ENCODE measurements around the gene ALKAL2. TPM values are rescaled to one million over a fixed set of nuclear protein-coding genes. Genes with fewer than 3 reads are reported as not detected.

ALKAL2 gene
- total and polyA plus RNA-seq, 2 of the 13 experiments (the other 11 are each of a cell fraction or from before 2014, with no cell fraction given), result 0.22 to 1.7 TPM

DNA sequence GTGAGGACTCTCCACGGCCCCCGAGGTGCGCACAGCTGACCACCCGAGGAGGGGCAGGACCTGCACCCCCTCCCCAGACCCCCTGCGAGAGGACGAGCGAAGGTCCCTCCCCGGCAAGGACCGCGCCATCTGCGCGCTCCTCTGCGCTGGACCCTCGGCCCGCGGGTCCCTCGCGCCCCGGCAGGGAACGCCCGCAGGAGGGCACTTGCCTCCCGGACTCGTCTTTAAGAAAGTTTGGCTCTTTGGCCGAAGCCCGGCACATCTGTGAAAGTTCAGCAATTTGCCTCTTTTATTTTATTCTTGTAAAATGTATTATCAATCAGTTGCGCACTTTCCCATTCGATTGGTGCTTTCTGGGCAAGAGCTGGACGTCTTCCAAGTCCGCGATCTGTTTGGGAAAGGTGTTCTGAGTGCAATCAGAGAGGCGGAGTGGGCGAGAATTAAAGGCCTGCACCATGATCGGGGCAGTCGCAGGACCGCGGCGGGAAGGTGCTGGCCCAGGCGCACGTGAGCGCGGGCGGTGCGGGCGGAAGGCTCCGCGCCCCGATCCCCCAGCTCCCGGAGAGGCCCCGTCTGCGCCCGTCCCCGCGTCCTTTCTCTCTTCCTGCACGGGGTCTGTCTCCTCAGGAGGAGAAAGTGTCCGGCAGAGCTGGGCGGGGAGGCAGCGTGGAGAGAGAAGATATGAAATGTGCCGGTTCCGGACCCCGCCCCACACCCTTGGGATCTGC, 1.6 kb upstream of the ALKAL2 start (continued):
- TF ChIP-seq ZNF766 (CRISPR knock-in tag; IDR thresholded peaks at IDR 0.05; ENCODE audit: borderline replicate concordance) (0 out of 2 replicates have a peak, but pooled peaks have one; percentile 53), ZSCAN21 (CRISPR knock-in tag; IDR thresholded peaks at IDR 0.05; ENCODE audit: borderline replicate concordance) (no peak), ZNF563 (CRISPR knock-in tag; IDR thresholded peaks at IDR 0.05) (no peak), ZNF607 (CRISPR knock-in tag; IDR thresholded peaks at IDR 0.05; ENCODE audit: borderline replicate concordance) (0 out of 2 replicates have a peak, but pooled peaks have one; percentile 33), HDAC2 (CRISPR knock-in tag; IDR thresholded peaks at IDR 0.05) (no peak), ZNF264 (CRISPR knock-in tag; IDR thresholded peaks at IDR 0.05) (no peak), TBX2 (CRISPR knock-in tag; IDR thresholded peaks at IDR 0.05; ENCODE audit: borderline replicate concordance) (no peak; the same call in 1 of the 2 replicates), BHLHE40 (IDR thresholded peaks at IDR 0.05; ENCODE audit: low read length) (peak; percentile 86), AGO2 (optimal IDR thresholded peaks at IDR 0.05; ENCODE audit: low read depth, low read length) (no peak), ZNF598 (CRISPR knock-in tag; IDR thresholded peaks at IDR 0.05; ENCODE audit: borderline replicate concordance) (peak; percentile 58; the same call in 1 of the 2 replicates), MIER2 (CRISPR knock-in tag; IDR thresholded peaks at IDR 0.05) (no peak), ZNF672 (CRISPR knock-in tag; IDR thresholded peaks at IDR 0.05) (no peak), NFKBIZ (CRISPR knock-in tag; IDR thresholded peaks at IDR 0.05) (no peak), CHCHD3 (CRISPR knock-in tag; IDR thresholded peaks at IDR 0.05) (peak; percentile 40; the same call in 1 of the 2 replicates), ZFP36 (IDR thresholded peaks at IDR 0.05; ENCODE audit: borderline replicate concordance, low read depth, low read length, partially characterized antibody) (no peak), ZNF205 (CRISPR knock-in tag; IDR thresholded peaks at IDR 0.05) (no peak), POLR2AphosphoS5 (IDR thresholded peaks at IDR 0.05; ENCODE audit: low read depth, low read length) (no peak), HDAC6 (IDR thresholded peaks at IDR 0.05; ENCODE audit: low read depth, low read length) (peak; percentile 73; the same call in 1 of the 2 replicates), EP300 (IDR thresholded peaks at IDR 0.05; ENCODE audit: low read depth in 2 of 2, low read length in 2 of 2) (no peak), EP300 (CRISPR knock-in tag; IDR thresholded peaks at IDR 0.05; ENCODE audit: borderline replicate concordance) (no peak), MAX (IDR thresholded peaks at IDR 0.05) (peak; percentile 81)
- TF ChIP-seq, protein P1, sequence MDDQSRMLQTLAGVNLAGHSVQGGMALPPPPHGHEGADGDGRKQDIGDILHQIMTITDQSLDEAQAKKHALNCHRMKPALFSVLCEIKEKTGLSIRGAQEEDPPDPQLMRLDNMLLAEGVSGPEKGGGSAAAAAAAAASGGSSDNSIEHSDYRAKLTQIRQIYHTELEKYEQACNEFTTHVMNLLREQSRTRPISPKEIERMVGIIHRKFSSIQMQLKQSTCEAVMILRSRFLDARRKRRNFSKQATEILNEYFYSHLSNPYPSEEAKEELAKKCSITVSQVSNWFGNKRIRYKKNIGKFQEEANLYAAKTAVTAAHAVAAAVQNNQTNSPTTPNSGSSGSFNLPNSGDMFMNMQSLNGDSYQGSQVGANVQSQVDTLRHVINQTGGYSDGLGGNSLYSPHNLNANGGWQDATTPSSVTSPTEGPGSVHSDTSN (CRISPR knock-in tag; IDR thresholded peaks at IDR 0.05; ENCODE audit: borderline replicate concordance), result no peak
- TF ChIP-seq, protein P2, sequence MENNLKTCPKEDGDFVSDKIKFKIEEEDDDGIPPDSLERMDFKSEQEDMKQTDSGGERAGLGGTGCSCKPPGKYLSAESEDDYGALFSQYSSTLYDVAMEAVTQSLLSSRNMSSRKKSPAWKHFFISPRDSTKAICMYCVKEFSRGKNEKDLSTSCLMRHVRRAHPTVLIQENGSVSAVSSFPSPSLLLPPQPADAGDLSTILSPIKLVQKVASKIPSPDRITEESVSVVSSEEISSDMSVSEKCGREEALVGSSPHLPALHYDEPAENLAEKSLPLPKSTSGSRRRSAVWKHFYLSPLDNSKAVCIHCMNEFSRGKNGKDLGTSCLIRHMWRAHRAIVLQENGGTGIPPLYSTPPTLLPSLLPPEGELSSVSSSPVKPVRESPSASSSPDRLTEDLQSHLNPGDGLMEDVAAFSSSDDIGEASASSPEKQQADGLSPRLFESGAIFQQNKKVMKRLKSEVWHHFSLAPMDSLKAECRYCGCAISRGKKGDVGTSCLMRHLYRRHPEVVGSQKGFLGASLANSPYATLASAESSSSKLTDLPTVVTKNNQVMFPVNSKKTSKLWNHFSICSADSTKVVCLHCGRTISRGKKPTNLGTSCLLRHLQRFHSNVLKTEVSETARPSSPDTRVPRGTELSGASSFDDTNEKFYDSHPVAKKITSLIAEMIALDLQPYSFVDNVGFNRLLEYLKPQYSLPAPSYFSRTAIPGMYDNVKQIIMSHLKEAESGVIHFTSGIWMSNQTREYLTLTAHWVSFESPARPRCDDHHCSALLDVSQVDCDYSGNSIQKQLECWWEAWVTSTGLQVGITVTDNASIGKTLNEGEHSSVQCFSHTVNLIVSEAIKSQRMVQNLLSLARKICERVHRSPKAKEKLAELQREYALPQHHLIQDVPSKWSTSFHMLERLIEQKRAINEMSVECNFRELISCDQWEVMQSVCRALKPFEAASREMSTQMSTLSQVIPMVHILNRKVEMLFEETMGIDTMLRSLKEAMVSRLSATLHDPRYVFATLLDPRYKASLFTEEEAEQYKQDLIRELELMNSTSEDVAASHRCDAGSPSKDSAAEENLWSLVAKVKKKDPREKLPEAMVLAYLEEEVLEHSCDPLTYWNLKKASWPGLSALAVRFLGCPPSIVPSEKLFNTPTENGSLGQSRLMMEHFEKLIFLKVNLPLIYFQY (CRISPR knock-in tag; IDR thresholded peaks at IDR 0.05; ENCODE audit: borderline replicate concordance), result no peak
- TF ChIP-seq, protein P3, sequence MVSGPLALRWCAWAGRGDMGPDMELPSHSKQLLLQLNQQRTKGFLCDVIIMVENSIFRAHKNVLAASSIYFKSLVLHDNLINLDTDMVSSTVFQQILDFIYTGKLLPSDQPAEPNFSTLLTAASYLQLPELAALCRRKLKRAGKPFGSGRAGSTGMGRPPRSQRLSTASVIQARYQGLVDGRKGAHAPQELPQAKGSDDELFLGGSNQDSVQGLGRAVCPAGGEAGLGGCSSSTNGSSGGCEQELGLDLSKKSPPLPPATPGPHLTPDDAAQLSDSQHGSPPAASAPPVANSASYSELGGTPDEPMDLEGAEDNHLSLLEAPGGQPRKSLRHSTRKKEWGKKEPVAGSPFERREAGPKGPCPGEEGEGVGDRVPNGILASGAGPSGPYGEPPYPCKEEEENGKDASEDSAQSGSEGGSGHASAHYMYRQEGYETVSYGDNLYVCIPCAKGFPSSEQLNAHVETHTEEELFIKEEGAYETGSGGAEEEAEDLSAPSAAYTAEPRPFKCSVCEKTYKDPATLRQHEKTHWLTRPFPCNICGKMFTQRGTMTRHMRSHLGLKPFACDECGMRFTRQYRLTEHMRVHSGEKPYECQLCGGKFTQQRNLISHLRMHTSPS (CRISPR knock-in tag; IDR thresholded peaks at IDR 0.05; ENCODE audit: low read depth), result no peak

All from HepG2 (cell line).